ENCODE data around the gene TMEM82. TPM values are rescaled to one million over a fixed set of nuclear protein-coding genes. Genes with fewer than 3 reads are reported as not detected.

TMEM82 gene
- total and polyA plus RNA-seq, 12 donors, result 0.14 TPM; not detected in 11

DNA sequence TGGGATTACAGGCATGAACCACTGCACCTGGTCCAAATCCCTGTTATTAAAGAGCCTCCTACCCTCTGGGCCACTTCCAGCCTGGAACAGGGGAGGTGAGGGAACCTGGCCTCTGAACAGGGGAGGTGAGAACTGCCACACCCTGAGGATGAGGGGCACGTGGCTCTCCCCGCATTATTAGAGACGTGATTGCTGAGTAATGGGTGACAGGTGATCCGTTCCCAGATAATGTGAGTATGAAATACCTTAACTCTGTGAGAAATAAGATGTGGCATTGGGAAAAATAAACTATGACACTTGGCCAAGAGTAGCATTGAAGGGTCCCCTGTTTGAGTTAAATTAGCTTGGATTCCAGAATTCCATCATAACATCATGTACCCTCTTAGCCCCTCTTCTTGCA is 19.9 kb upstream of the TMEM82 start:
- H3K27me3 ChIP-seq, result no peaks in the 10 kb centered on the region
- peaks cover 0 to 87% of the 10 kb centered on the region in 2 donors for H3K36me3 ChIP-seq (replicated peaks in 1 of 2)
- 86 to 96% (median 91%) methylated on average over 4 of the region's 4 CpGs for WGBS, 4 donors
- no peaks in the 10 kb centered on the region for H3K9me3 ChIP-seq (replicated peaks in 1 of 3)
- no peak overlapping the region for H3K27ac ChIP-seq
- H3K4me3 ChIP-seq, result no peak overlapping the region
- peaks cover 0 to 20% of the 10 kb centered on the region in 2 donors for H3K4me1 ChIP-seq (replicated peaks in 1 of 2)
- TF ChIP-seq CTCF (IDR thresholded peaks at IDR 0.05), result no peak
- TF ChIP-seq POLR2A (IDR thresholded peaks at IDR 0.05), result no peak
- DNase-seq, result no peak
- intact Hi-C loops (cut with DNase I), result no loop called here

- H3K4me1 ChIP-seq (replicated peaks in 1 of 2), result peaks cover 0 to 16% of the 10 kb centered on the region in 2 donors
- no peak for DNase-seq
- H3K9me3 ChIP-seq (replicated peaks in 1 of 3), result no peaks in the 10 kb centered on the region
- H3K27me3 ChIP-seq, result no peaks in the 10 kb centered on the region
- WGBS, 4 donors, result 75 to 88% (median 87%) methylated on average over 10 to 13 of the region's 13 CpGs
- no peak overlapping the region for H3K4me3 ChIP-seq
- peak overlapping the region in 1 of 5 donors; percentile 31 for H3K27ac ChIP-seq
- intact Hi-C loops (cut with DNase I), result no loop called here
- TF ChIP-seq CTCF (IDR thresholded peaks at IDR 0.05), result no peak
- no peak for TF ChIP-seq POLR2A (IDR thresholded peaks at IDR 0.05)
- H3K36me3 ChIP-seq (replicated peaks in 1 of 2), result peaks cover 0 to 87% of the 10 kb centered on the region in 2 donors
Measured at GRCh38 chr1:15722836-15723532, 19.3 kb upstream of the TMEM82 start.

- no peaks in the 10 kb centered on the region for H3K27me3 ChIP-seq
- no peaks in the 10 kb centered on the region for H3K9me3 ChIP-seq (replicated peaks in 1 of 3)
- DNase-seq, result no peak
- H3K27ac ChIP-seq, result peak overlapping the region in 1 of 5 donors; percentile 40
- TF ChIP-seq POLR2A (IDR thresholded peaks at IDR 0.05) (no peak), CTCF (IDR thresholded peaks at IDR 0.05) (no peak)
- peaks cover 0 to 20% of the 10 kb centered on the region in 2 donors for H3K4me1 ChIP-seq (replicated peaks in 1 of 2)
- intact Hi-C loops (cut with DNase I), result no loop called here
- 87 to 96% (median 92%) methylated on average over 14 to 20 of the region's 20 CpGs for WGBS, 4 donors
- peaks cover 0 to 89% of the 10 kb centered on the region in 2 donors for H3K36me3 ChIP-seq (replicated peaks in 1 of 2)
- no peak overlapping the region for H3K4me3 ChIP-seq
Measured at GRCh38 chr1:15723631-15724246, 18.6 kb upstream of the TMEM82 start.

- no peak for DNase-seq
- 74 to 82% (median 79%) methylated on average over 7 to 26 of the region's 26 CpGs for WGBS, 4 donors
- Histone ChIP-seq H3K4me3 (no peak overlapping the region), H3K27me3 (no peaks in the 10 kb centered on the region), H3K9me3 (replicated peaks in 1 of 3) (no peaks in the 10 kb centered on the region), H3K36me3 (replicated peaks in 1 of 2) (peaks cover 0 to 87% of the 10 kb centered on the region in 2 donors), H3K4me1 (replicated peaks in 1 of 2) (peaks cover 0 to 25% of the 10 kb centered on the region in 2 donors), H3K27ac (peak overlapping the region in 1 of 5 donors; percentile 60)
- TF ChIP-seq POLR2A (IDR thresholded peaks at IDR 0.05), result no peak
- no peak for TF ChIP-seq CTCF (IDR thresholded peaks at IDR 0.05)
- intact Hi-C loops (cut with DNase I), result no loop called here
Measured at GRCh38 chr1:15724949-15725880, 17.1 kb upstream of the TMEM82 start.
